Activated B cell treated with CpG ODN at 0.5 μM for 24 hours (primary cell): ENCODE data around the gene AJAP1. TPM values are rescaled to one million over a fixed set of nuclear protein-coding genes. Genes with fewer than 3 reads are reported as not detected.

Experiments
- ATAC-seq: fragments of 200-7000 bp; cut with Tn5 transposase; one replicate; pipeline ENCODE4 v1.10.0; 2021; ENCODE audit warnings: low read depth, mild to moderate bottlenecking, moderate library complexity
- CTCF ChIA-PET: fragments of 350-600 bp; sonication (Branson Sonifier 250); formaldehyde crosslinking; loops from one replicate; lab custom pipeline; 2021; ENCODE audit warnings: antibody characterized with exemption; lab: Charles Lee
- POLR2A ChIA-PET: fragments of 350-600 bp; sonication (Branson Sonifier 250); formaldehyde crosslinking; loops from one replicate; lab custom pipeline; 2021; ENCODE audit warnings: antibody characterized with exemption; lab: Charles Lee
- DNase-seq: peaks from one replicate; pipeline ENCODE4 v3.0.0; 2022
- H3K27ac Mint-ChIP-seq: one replicate; pipeline ENCODE4 v1.8.0; 2020; ENCODE audit warnings: mixed read lengths
- H3K27me3 Mint-ChIP-seq: one replicate; pipeline ENCODE4 v1.8.0; 2021; ENCODE audit warnings: mixed read lengths
- H3K36me3 Mint-ChIP-seq: one replicate; pipeline ENCODE4 v1.8.0; 2021; ENCODE audit warnings: low read depth, mixed read lengths
- H3K4me1 Mint-ChIP-seq: one replicate; pipeline ENCODE4 v1.8.0; 2021; ENCODE audit warnings: mixed read lengths
- H3K4me3 Mint-ChIP-seq: one replicate; pipeline ENCODE4 v1.8.0; 2020; ENCODE audit warnings: mild to moderate bottlenecking, mixed read lengths
- H3K9me3 Mint-ChIP-seq: one replicate; pipeline ENCODE4 v1.8.0; 2020; ENCODE audit warnings: mixed read lengths
- intact Hi-C: fragments of 100-400 bp; cut with micrococcal nuclease; formaldehyde crosslinking; loops from one replicate; pipeline ENCODE4 v1.15.1; 2024
- total RNA-seq: library from RNA; stranded (reverse); gene quantifications from 2 replicates; pipeline ENCODE4 v1.2.3, GENCODE V29; 2022
- TF ChIP-seq, protein P1 (sequence below): fragments of 200-600 bp; IDR thresholded peaks from one replicate; pipeline ENCODE4 v1.8.0; 2022; ENCODE audit warnings: antibody characterized with exemption, mild to moderate bottlenecking

Gene AJAP1
- total RNA-seq, 1 donor from 2014 or later, result not detected

- H3K4me3 Mint-ChIP-seq, result no peak overlapping the region
- no peak for DNase-seq
- POLR2A ChIA-PET, result no interaction called here
Measured at GRCh38 chr1:4713669-4714068, 59.3 kb downstream of the AJAP1 start.

DNA sequence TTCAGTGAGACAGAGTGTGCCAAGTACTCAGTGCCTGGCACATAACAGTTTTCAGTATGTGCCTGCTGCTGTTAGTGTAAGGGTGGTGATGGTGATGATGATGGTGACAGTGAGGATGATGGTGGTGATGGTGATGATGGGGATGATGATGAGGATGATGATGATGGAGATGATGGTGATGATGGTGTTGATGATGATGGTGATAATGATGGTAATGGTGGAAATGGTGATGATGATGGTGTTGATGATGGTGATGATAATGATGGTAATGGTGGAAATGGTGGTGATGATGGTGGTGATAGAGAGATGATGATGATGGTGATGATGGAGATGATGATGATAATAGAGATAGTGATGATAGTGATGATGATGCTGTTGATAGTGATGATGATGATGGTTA is 62.0 kb downstream of the AJAP1 start:
- ATAC-seq, result no peak
- no peak for DNase-seq
- Mint-ChIP-seq H3K4me1 (no peaks in the 10 kb centered on the region), H3K36me3 (no peaks in the 10 kb centered on the region), H3K9me3 (peaks cover 3% of the 10 kb centered on the region), H3K27ac (no peak overlapping the region), H3K4me3 (no peak overlapping the region), H3K27me3 (no peaks in the 10 kb centered on the region)
- TF ChIP-seq, protein P1, sequence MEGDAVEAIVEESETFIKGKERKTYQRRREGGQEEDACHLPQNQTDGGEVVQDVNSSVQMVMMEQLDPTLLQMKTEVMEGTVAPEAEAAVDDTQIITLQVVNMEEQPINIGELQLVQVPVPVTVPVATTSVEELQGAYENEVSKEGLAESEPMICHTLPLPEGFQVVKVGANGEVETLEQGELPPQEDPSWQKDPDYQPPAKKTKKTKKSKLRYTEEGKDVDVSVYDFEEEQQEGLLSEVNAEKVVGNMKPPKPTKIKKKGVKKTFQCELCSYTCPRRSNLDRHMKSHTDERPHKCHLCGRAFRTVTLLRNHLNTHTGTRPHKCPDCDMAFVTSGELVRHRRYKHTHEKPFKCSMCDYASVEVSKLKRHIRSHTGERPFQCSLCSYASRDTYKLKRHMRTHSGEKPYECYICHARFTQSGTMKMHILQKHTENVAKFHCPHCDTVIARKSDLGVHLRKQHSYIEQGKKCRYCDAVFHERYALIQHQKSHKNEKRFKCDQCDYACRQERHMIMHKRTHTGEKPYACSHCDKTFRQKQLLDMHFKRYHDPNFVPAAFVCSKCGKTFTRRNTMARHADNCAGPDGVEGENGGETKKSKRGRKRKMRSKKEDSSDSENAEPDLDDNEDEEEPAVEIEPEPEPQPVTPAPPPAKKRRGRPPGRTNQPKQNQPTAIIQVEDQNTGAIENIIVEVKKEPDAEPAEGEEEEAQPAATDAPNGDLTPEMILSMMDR, result no peak
- CTCF ChIA-PET, result no interaction called here
- intact Hi-C loops, result no loop called here
- POLR2A ChIA-PET, result no interaction called here

More at GRCh38 chr1:4713669-4714068, 59.3 kb downstream of the AJAP1 start:
- intact Hi-C loops, result no loop called here
- ATAC-seq, result no peak
- TF ChIP-seq, protein P1, result no peak
- Mint-ChIP-seq H3K27me3 (peaks cover 8% of the 10 kb centered on the region), H3K4me1 (no peaks in the 10 kb centered on the region), H3K9me3 (peaks cover 3% of the 10 kb centered on the region), H3K27ac (no peak overlapping the region), H3K36me3 (no peaks in the 10 kb centered on the region)
- CTCF ChIA-PET, result no interaction called here

- Mint-ChIP-seq H3K4me3 (no peak overlapping the region), H3K27me3 (no peaks in the 10 kb centered on the region), H3K9me3 (peaks cover 3% of the 10 kb centered on the region), H3K36me3 (no peaks in the 10 kb centered on the region), H3K27ac (no peak overlapping the region), H3K4me1 (no peaks in the 10 kb centered on the region)
- POLR2A ChIA-PET, result no interaction called here
- intact Hi-C loops, result no loop called here
- ATAC-seq, result no peak
- no peak for DNase-seq
- TF ChIP-seq, protein P1, result no peak
- CTCF ChIA-PET, result no interaction called here
Measured at GRCh38 chr1:4718071-4718470, 63.7 kb downstream of the AJAP1 start.

GRCh38 chr1:4723106-4723505 is 68.7 kb downstream of the AJAP1 start:
- H3K9me3 Mint-ChIP-seq, result no peaks in the 10 kb centered on the region
- CTCF ChIA-PET, result no interaction called here
- TF ChIP-seq, protein P1, result no peak
- H3K36me3 Mint-ChIP-seq, result no peaks in the 10 kb centered on the region
- ATAC-seq, result no peak
- intact Hi-C loops, result no loop called here
- H3K27me3 Mint-ChIP-seq, result no peaks in the 10 kb centered on the region
- no peaks in the 10 kb centered on the region for H3K4me1 Mint-ChIP-seq
- H3K4me3 Mint-ChIP-seq, result no peak overlapping the region
- POLR2A ChIA-PET, result no interaction called here
- no peak for DNase-seq
- no peak overlapping the region for H3K27ac Mint-ChIP-seq

DNA sequence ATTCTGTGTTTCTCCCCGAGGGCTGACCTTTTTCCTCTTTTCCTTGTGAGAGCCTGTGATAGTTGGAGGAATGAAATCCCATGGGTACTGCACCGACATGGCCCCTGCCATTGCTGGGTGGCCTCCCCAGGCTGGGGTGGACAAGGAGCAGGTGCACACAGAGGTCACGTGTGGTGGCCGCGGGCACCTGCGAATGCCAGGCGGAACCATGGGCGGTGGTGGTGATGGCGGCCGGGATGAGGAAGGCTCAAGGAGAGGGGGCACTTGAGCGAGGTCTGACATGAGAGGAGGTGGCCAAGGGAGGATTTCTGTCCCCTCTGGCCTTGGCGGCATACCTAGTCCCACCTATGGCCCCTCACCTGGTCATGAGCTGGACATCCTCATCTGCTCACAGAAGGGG is 69.6 kb downstream of the AJAP1 start:
- H3K4me3 Mint-ChIP-seq, result no peak overlapping the region
- ATAC-seq (no peak), DNase-seq (no peak)
- H3K4me1 Mint-ChIP-seq, result no peaks in the 10 kb centered on the region
- H3K36me3 Mint-ChIP-seq, result no peaks in the 10 kb centered on the region
- H3K27me3 Mint-ChIP-seq, result no peaks in the 10 kb centered on the region
- ChIA-PET CTCF (no interaction called here), POLR2A (no interaction called here)
- TF ChIP-seq, protein P1, result no peak
- no peak overlapping the region for H3K27ac Mint-ChIP-seq
- intact Hi-C loops, result no loop called here
- no peaks in the 10 kb centered on the region for H3K9me3 Mint-ChIP-seq
